B cell (primary cell): ENCODE results near the gene ALDH1B1. TPM values are rescaled to one million over a fixed set of nuclear protein-coding genes. Genes with fewer than 3 reads are reported as not detected.

Source experiments
- ATAC-seq: fragments of 200-7000 bp; cut with Tn5 transposase; one replicate; pipeline ENCODE4 v1.10.0; 2021; ENCODE audit warnings: low read depth, mild to moderate bottlenecking, moderate number of reproducible peaks, moderate library complexity
- CTCF ChIA-PET: fragments of 350-600 bp; sonication (Branson Sonifier 250); formaldehyde crosslinking; loops from one replicate; lab custom pipeline; 2021; ENCODE audit warnings: antibody characterized with exemption, inconsistent platforms; lab: Charles Lee
- POLR2A ChIA-PET: fragments of 350-600 bp; sonication (Branson Sonifier 250); formaldehyde crosslinking; loops from one replicate; lab custom pipeline; 2021; ENCODE audit warnings: antibody characterized with exemption; lab: Charles Lee
- DNase-seq: peaks from one replicate; pipeline ENCODE4 v3.0.0; 2013
- H2AFZ ChIP-seq: 2 replicates; pipeline ENCODE4 v1.6.1; 2012; ENCODE audit warnings: mild to moderate bottlenecking, low read depth, low read length; ENCODE audit not compliant: insufficient read depth, poor library complexity, severe bottlenecking
- H3K27ac ChIP-seq, 2 donors: 1 replicate in 1 of 2; 2 replicates in 1 of 2; pipeline ENCODE4 v1.5.1; 2012 to 2013; ENCODE audit warnings: low read length in 2 of 2, mild to moderate bottlenecking in 2 of 2, moderate library complexity in 1 of 2
- H3K27me3 ChIP-seq, 4 experiments: fragments of 200-600 bp in 1 of 4; sonication (generic) in 1 of 4; replicated peaks in 1 of 4; 1 replicate in 2 of 4; 2 replicates in 2 of 4; pipeline versions ENCODE4 v1.6.1 to v1.7.0; 2013 to 2016; ENCODE audit warnings: low read length in 3 of 4, mild to moderate bottlenecking in 2 of 4, mixed read lengths in 1 of 4, moderate library complexity in 1 of 4; ENCODE audit not compliant: insufficient read depth in 4 of 4, control insufficient read depth in 3 of 4; ENCODE audit errors: control extremely low read depth in 1 of 4
- H3K36me3 ChIP-seq, 2 experiments: replicated peaks in 1 of 2; 1 replicate in 1 of 2; 2 replicates in 1 of 2; pipeline versions ENCODE4 v1.6.1 to v1.7.1; 2013; ENCODE audit warnings: low read length in 1 of 2; ENCODE audit not compliant: insufficient read depth in 2 of 2, control insufficient read depth in 1 of 2; ENCODE audit errors: control extremely low read depth in 1 of 2, extremely low read depth in 1 of 2
- H3K4me1 ChIP-seq, 2 donors: fragments of 200-600 bp in 1 of 2; sonication (generic) in 1 of 2; 1 replicate in 1 of 2; 2 replicates in 1 of 2; pipeline versions ENCODE4 v1.5.1 to v1.6.1; 2013 to 2017; ENCODE audit warnings: low read length in 2 of 2; ENCODE audit not compliant: control insufficient read depth in 2 of 2, insufficient read depth in 2 of 2
- H3K4me2 ChIP-seq: replicated peaks from 2 replicates; pipeline ENCODE3; 2012; ENCODE audit warnings: mild to moderate bottlenecking, low read depth, low read length; ENCODE audit not compliant: poor library complexity, severe bottlenecking
- H3K4me3 ChIP-seq, 5 experiments: fragments of 200-600 bp in 1 of 5; sonication (generic) in 1 of 5; 1 replicate in 3 of 5; 2 replicates in 2 of 5; pipeline versions ENCODE4 v1.5.1 to v1.7.0; 2011 to 2016; ENCODE audit warnings: low read length in 4 of 5, mild to moderate bottlenecking in 4 of 5, low read depth in 2 of 5, control low read depth in 1 of 5, moderate library complexity in 1 of 5; ENCODE audit not compliant: insufficient read depth in 1 of 5; ENCODE audit errors: control extremely low read depth in 1 of 5, extremely low read depth in 1 of 5
- H3K79me2 ChIP-seq: fragments of 200-600 bp; sonication (generic); one replicate; pipeline ENCODE4 v1.6.0; 2016; ENCODE audit warnings: low read length; ENCODE audit not compliant: control insufficient read depth, insufficient read depth
- H3K9ac ChIP-seq: fragments of 200-600 bp; sonication (generic); 2 replicates; pipeline ENCODE4 v1.6.1; 2017; ENCODE audit warnings: mild to moderate bottlenecking, low read length, moderate library complexity
- H3K9me3 ChIP-seq, 3 donors: one replicate each; pipeline versions ENCODE4 v1.6.1 to v1.7.1; 2013; ENCODE audit warnings: low read length in 2 of 3; ENCODE audit not compliant: control insufficient read depth in 2 of 3, insufficient read depth in 1 of 3; ENCODE audit errors: control extremely low read depth in 1 of 3
- H4K20me1 ChIP-seq: 2 replicates; pipeline ENCODE4 v1.6.0; 2012; ENCODE audit warnings: mild to moderate bottlenecking, low read length; ENCODE audit not compliant: insufficient read depth, control insufficient read depth, poor library complexity, severe bottlenecking
- H3K27ac Mint-ChIP-seq: one replicate; pipeline ENCODE4 v1.8.0; 2021; ENCODE audit warnings: mixed read lengths
- H3K27me3 Mint-ChIP-seq: one replicate; pipeline ENCODE4 v1.8.0; 2021; ENCODE audit warnings: mixed read lengths
- H3K4me1 Mint-ChIP-seq: one replicate; pipeline ENCODE4 v1.8.0; 2021; ENCODE audit warnings: mixed read lengths
- H3K4me3 Mint-ChIP-seq: one replicate; pipeline ENCODE4 v1.8.0; 2021; ENCODE audit warnings: mixed read lengths
- H3K9me3 Mint-ChIP-seq: one replicate; pipeline ENCODE4 v1.8.0; 2022; ENCODE audit warnings: mixed read lengths; ENCODE audit not compliant: insufficient read depth
- CTCF ChIP-seq: fragments of 200-600 bp; IDR thresholded peaks from one replicate; pipeline ENCODE4 v1.8.0; 2022; ENCODE audit warnings: antibody characterized with exemption, mild to moderate bottlenecking
- EZH2 ChIP-seq: IDR thresholded peaks from 2 replicates; pipeline ENCODE4 v1.6.1; 2012; ENCODE audit warnings: borderline replicate concordance, low read depth, mild to moderate bottlenecking, moderate library complexity, low read length; ENCODE audit not compliant: insufficient read depth, poor library complexity, severe bottlenecking
- WGBS: methylation state at CpG from one replicate; pipeline ENCODE4 v1.1.5; 2013; ENCODE audit warnings: missing lambda C conversion rate; ENCODE audit not compliant: insufficient coverage; 5-methylcytosine and 5-hydroxymethylcytosine counted together
- intact Hi-C: fragments of 100-400 bp; cut with micrococcal nuclease; formaldehyde crosslinking; loops from one replicate; pipeline ENCODE4 v1.10.0; 2022
- polyA plus RNA-seq: library from polyadenylated mRNA; depleted of rRNA; stranded (reverse); fragments of >200 nt; gene quantifications from 2 replicates; pipeline ENCODE4 v1.2.3, GENCODE V29; 2012
- total RNA-seq, 2 donors: library from RNA; stranded (reverse); fragments of 120-200 nt in 1 of 2; gene quantifications; 1 replicate in 1 of 2; 2 replicates in 1 of 2; pipeline versions ENCODE4 v1.2.3 to v1.2.4, GENCODE V29; 2013 to 2022

ALDH1B1 gene
- total and polyA plus RNA-seq, 2 donors (not counting 1 experiment from before 2014, with no cell fraction given): 0.81 to 4.8 TPM

DNA sequence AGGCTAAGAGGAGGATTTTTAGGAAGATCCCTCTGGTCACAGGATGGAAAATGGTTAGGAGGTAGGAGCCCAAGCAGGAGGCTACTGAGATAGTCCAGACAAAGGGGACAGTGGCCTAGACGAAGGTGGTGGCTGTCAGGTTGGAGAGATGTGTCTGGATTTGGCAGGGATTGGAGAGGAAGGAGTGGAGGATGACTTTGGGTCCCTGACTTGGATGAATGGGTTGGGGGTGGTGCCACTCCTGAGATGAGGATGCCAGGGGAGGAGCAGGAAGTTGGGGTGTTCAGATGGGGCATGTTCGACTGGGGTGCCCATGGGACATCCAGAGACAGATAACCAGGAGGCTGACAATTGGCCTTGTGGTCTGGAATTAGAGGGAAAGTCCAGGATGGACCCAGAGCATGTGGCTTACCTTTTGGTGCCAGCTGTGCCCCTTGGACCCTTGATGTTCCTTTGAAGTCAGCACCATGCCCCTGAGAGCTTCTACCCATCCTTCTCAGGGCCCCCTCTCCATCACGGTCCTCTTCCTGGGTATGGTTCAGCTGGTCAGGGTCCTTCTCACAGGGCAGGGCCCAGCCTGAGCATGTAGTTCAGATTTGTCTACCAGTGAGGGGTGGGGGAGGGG is 46.9 kb downstream of the ALDH1B1 start:
- CTCF ChIA-PET: no interaction called here
- Mint-ChIP-seq H3K4me3 (no peak overlapping the region), H3K27ac (no peak overlapping the region), H3K4me1 (no peaks in the 10 kb centered on the region), H3K9me3 (no peaks in the 10 kb centered on the region), H3K27me3 (peaks cover 27% of the 10 kb centered on the region)
- Histone ChIP-seq H3K4me2 (no peak overlapping the region), H3K79me2 (no peaks in the 10 kb centered on the region), H3K36me3 (no peaks in the 10 kb centered on the region), H4K20me1 (no peaks in the 10 kb centered on the region), H3K27ac (no peak overlapping the region), H3K9ac (no peak overlapping the region), H3K4me1 (peaks cover 0 to 6% of the 10 kb centered on the region in 2 donors), H3K27me3 (peaks cover 0 to 10% (median 0%) of the 10 kb centered on the region in 4 experiments), H2AFZ (no peak overlapping the region), H3K9me3 (no peaks in the 10 kb centered on the region), H3K4me3 (no peak overlapping the region)
- 66% methylated on average over 2 of the region's 3 CpGs for WGBS
- POLR2A ChIA-PET: no interaction called here
- DNase-seq (no peak), ATAC-seq (no peak)
- intact Hi-C loops: no loop called here
- TF ChIP-seq EZH2 (no peak), CTCF (no peak)

- no peak overlapping the region for H2AFZ ChIP-seq
- no peak overlapping the region for H3K4me3 Mint-ChIP-seq
- H3K36me3 ChIP-seq: no peaks in the 10 kb centered on the region
- H3K27ac Mint-ChIP-seq: no peak overlapping the region
- no peaks in the 10 kb centered on the region for H3K9me3 Mint-ChIP-seq
- peaks cover 0 to 6% of the 10 kb centered on the region in 2 donors for H3K4me1 ChIP-seq
- ChIA-PET CTCF (no interaction called here), POLR2A (no interaction called here)
- no peak overlapping the region for H3K27ac ChIP-seq
- H3K27me3 ChIP-seq: peaks cover 0 to 10% (median 0%) of the 10 kb centered on the region in 4 experiments
- H3K4me2 ChIP-seq: no peak overlapping the region
- no peak for ATAC-seq
- no peak overlapping the region for H3K4me3 ChIP-seq
- no peak overlapping the region for H3K9ac ChIP-seq
- intact Hi-C loops: no loop called here
- no CpG with 5 or more reads among the region's 1 CpG for WGBS
- no peaks in the 10 kb centered on the region for H3K79me2 ChIP-seq
- no peaks in the 10 kb centered on the region for H4K20me1 ChIP-seq
- TF ChIP-seq EZH2: no peak
- TF ChIP-seq CTCF: no peak
- no peak for DNase-seq
- peaks cover 29% of the 10 kb centered on the region for H3K27me3 Mint-ChIP-seq
- H3K4me1 Mint-ChIP-seq: no peaks in the 10 kb centered on the region
- H3K9me3 ChIP-seq: no peaks in the 10 kb centered on the region
These were observed 47.4 kb downstream of the ALDH1B1 start for GRCh38 chr9:38439916-38440301.
